WTC11 (cell line): ENCODE measurements around the gene COL1A1. TPM values are rescaled to one million over a fixed set of nuclear protein-coding genes. Genes with fewer than 3 reads are reported as not detected.

Source experiments
- ATAC-seq: fragments of 200-7000 bp; cut with Tn5 transposase; 2 replicates; pipeline ENCODE4 v1.10.0; 2021; ENCODE audit warnings: mild to moderate bottlenecking, moderate library complexity
- CTCF ChIA-PET: fragments of 300-600 bp; sonication (Branson Sonifier 250); formaldehyde crosslinking; loops from one replicate; lab custom pipeline; 2021; ENCODE audit warnings: antibody characterized with exemption; lab: Charles Lee
- POLR2A ChIA-PET: fragments of 350-600 bp; sonication (Branson Sonifier 250); formaldehyde crosslinking; loops from one replicate; lab custom pipeline; 2021; ENCODE audit warnings: antibody characterized with exemption; lab: Charles Lee
- DNase-seq: peaks from one replicate; pipeline ENCODE4 v3.0.0; 2021; ENCODE audit warnings: low spot score
- H3K27ac Mint-ChIP-seq: 2 replicates; pipeline ENCODE4 v1.8.0; 2021; ENCODE audit warnings: mixed read lengths
- H3K27me3 Mint-ChIP-seq: 2 replicates; pipeline ENCODE4 v1.8.0; 2021; ENCODE audit warnings: low read depth, mild to moderate bottlenecking, moderate library complexity, mixed read lengths
- H3K36me3 Mint-ChIP-seq: 2 replicates; pipeline ENCODE4 v1.8.0; 2021; ENCODE audit warnings: mixed read lengths
- H3K4me1 Mint-ChIP-seq: 2 replicates; pipeline ENCODE4 v1.8.0; 2022; ENCODE audit warnings: mixed read lengths
- H3K4me3 Mint-ChIP-seq: 2 replicates; pipeline ENCODE4 v1.8.0; 2021; ENCODE audit warnings: mild to moderate bottlenecking, moderate library complexity, mixed read lengths
- H3K9me3 Mint-ChIP-seq: 2 replicates; pipeline ENCODE4 v1.8.0; 2021; ENCODE audit warnings: mixed read lengths
- CREM ChIP-seq: sonication (generic); formaldehyde crosslinking; IDR thresholded peaks from 2 replicates; pipeline ENCODE4 v1.8.1; 2022; ENCODE audit warnings: mild to moderate bottlenecking, missing genetic modification reagents, moderate library complexity
- E2F4 ChIP-seq: sonication (generic); formaldehyde crosslinking; IDR thresholded peaks from 2 replicates; pipeline ENCODE4 v1.8.1; 2022; ENCODE audit warnings: low read depth, mild to moderate bottlenecking, moderate library complexity, missing genetic modification reagents, borderline replicate concordance
- ELF4 ChIP-seq: sonication (generic); formaldehyde crosslinking; IDR thresholded peaks from 2 replicates; pipeline ENCODE4 v1.8.1; 2022; ENCODE audit warnings: low read depth, mild to moderate bottlenecking, moderate library complexity, missing genetic modification reagents
- ERG ChIP-seq: fragments of 250-450 bp; sonication (Bioruptor Pico); IDR thresholded peaks from 2 replicates; pipeline ENCODE4 v1.8.0; 2021; ENCODE audit warnings: mild to moderate bottlenecking
- FOXK1 ChIP-seq: sonication (generic); formaldehyde crosslinking; IDR thresholded peaks from 2 replicates; pipeline ENCODE4 v1.8.0; 2022; ENCODE audit warnings: mild to moderate bottlenecking, moderate library complexity, missing genetic modification reagents
- GABPB1 ChIP-seq: sonication (generic); formaldehyde crosslinking; IDR thresholded peaks from 2 replicates; pipeline ENCODE4 v1.8.1; 2023; ENCODE audit warnings: mild to moderate bottlenecking, missing genetic modification reagents
- GTF2I ChIP-seq: fragments of 250-450 bp; sonication (Bioruptor Pico); conservative IDR thresholded peaks from 2 replicates; pipeline ENCODE4 v1.4.0; 2021; ENCODE audit warnings: mild to moderate bottlenecking
- IRF2 ChIP-seq: sonication (generic); formaldehyde crosslinking; IDR thresholded peaks from 2 replicates; pipeline ENCODE4 v1.8.0; 2022; ENCODE audit warnings: low read depth, missing genetic modification reagents, borderline replicate concordance
- JUN ChIP-seq: sonication (generic); formaldehyde crosslinking; IDR thresholded peaks from 2 replicates; pipeline ENCODE4 v1.8.0; 2023; ENCODE audit warnings: mild to moderate bottlenecking, missing genetic modification reagents
- NFE2L1 ChIP-seq: sonication (generic); formaldehyde crosslinking; IDR thresholded peaks from 2 replicates; pipeline ENCODE4 v1.8.1; 2023; ENCODE audit warnings: missing genetic modification reagents
- RELA ChIP-seq: sonication (generic); formaldehyde crosslinking; IDR thresholded peaks from 2 replicates; pipeline ENCODE4 v1.8.1; 2022; ENCODE audit warnings: missing genetic modification reagents, mild to moderate bottlenecking, borderline replicate concordance
- ZNF121 ChIP-seq: sonication (generic); formaldehyde crosslinking; IDR thresholded peaks from 2 replicates; pipeline ENCODE4 v1.8.0; 2023; ENCODE audit warnings: missing genetic modification reagents
- ZNF396 ChIP-seq: fragments of 250-450 bp; sonication (Bioruptor Pico); IDR thresholded peaks from 2 replicates; pipeline ENCODE4 v1.8.0; 2021; ENCODE audit warnings: mild to moderate bottlenecking, moderate library complexity, borderline replicate concordance
- total RNA-seq: library from RNA; stranded (reverse); gene quantifications from 3 replicates; pipeline ENCODE4 v1.2.3, GENCODE V29; 2021
- TF ChIP-seq, protein P1 (sequence below): sonication (generic); formaldehyde crosslinking; IDR thresholded peaks from 2 replicates; pipeline ENCODE4 v1.8.1; 2023; ENCODE audit warnings: mild to moderate bottlenecking, missing genetic modification reagents
- TF ChIP-seq, protein P2 (sequence below): sonication (generic); formaldehyde crosslinking; IDR thresholded peaks from 2 replicates; pipeline ENCODE4 v1.8.0; 2022; ENCODE audit warnings: mild to moderate bottlenecking, missing genetic modification reagents
- TF ChIP-seq, protein P3 (sequence below): sonication (generic); formaldehyde crosslinking; conservative IDR thresholded peaks from 2 replicates; pipeline ENCODE4 v1.8.1; 2022; ENCODE audit warnings: mild to moderate bottlenecking, missing genetic modification reagents

The COL1A1 gene
- total RNA-seq, 1 experiment from 2014 or later: 52.1 TPM

- H3K27me3 Mint-ChIP-seq: no peaks in the 10 kb centered on the region
- H3K27ac Mint-ChIP-seq: no peak overlapping the region; the same call in 1 of the 2 replicates
- peaks cover 13% of the 10 kb centered on the region for H3K4me1 Mint-ChIP-seq
- POLR2A ChIA-PET: no interaction called here
- H3K9me3 Mint-ChIP-seq: no peaks in the 10 kb centered on the region
- no peaks in the 10 kb centered on the region for H3K36me3 Mint-ChIP-seq
- no peak for DNase-seq
- H3K4me3 Mint-ChIP-seq: no peak overlapping the region
- ATAC-seq: no peak
- TF ChIP-seq ZNF396 (CRISPR knock-in tag): no peak
- no peak for TF ChIP-seq CREM (CRISPR knock-in tag)
- TF ChIP-seq IRF2: no peak
- TF ChIP-seq RELA: no peak
- CTCF ChIA-PET: interaction anchor here (1.6 kb wide), 1 partner anchor 102 kb away, joined by 4 read pairs; the partner anchor contains the start of gene TMEM92
Observed at GRCh38 chr17:50171371-50172071, 29.9 kb downstream of the COL1A1 start.

GRCh38 chr17:50170662-50171370 lies 30.6 kb downstream of the COL1A1 start:
- no peak for TF ChIP-seq NFE2L1 (CRISPR knock-in tag)
- no peak for TF ChIP-seq FOXK1 (CRISPR knock-in tag)
- no peak for TF ChIP-seq E2F4
- no peak for TF ChIP-seq ERG (CRISPR knock-in tag)
- TF ChIP-seq GTF2I (CRISPR knock-in tag): no peak
- TF ChIP-seq GABPB1: no peak
- TF ChIP-seq, protein P1, sequence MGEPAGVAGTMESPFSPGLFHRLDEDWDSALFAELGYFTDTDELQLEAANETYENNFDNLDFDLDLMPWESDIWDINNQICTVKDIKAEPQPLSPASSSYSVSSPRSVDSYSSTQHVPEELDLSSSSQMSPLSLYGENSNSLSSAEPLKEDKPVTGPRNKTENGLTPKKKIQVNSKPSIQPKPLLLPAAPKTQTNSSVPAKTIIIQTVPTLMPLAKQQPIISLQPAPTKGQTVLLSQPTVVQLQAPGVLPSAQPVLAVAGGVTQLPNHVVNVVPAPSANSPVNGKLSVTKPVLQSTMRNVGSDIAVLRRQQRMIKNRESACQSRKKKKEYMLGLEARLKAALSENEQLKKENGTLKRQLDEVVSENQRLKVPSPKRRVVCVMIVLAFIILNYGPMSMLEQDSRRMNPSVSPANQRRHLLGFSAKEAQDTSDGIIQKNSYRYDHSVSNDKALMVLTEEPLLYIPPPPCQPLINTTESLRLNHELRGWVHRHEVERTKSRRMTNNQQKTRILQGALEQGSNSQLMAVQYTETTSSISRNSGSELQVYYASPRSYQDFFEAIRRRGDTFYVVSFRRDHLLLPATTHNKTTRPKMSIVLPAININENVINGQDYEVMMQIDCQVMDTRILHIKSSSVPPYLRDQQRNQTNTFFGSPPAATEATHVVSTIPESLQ: no peak
- 0 out of 2 replicates have a peak, but pooled peaks have one; percentile 20 for TF ChIP-seq ZNF121

DNA sequence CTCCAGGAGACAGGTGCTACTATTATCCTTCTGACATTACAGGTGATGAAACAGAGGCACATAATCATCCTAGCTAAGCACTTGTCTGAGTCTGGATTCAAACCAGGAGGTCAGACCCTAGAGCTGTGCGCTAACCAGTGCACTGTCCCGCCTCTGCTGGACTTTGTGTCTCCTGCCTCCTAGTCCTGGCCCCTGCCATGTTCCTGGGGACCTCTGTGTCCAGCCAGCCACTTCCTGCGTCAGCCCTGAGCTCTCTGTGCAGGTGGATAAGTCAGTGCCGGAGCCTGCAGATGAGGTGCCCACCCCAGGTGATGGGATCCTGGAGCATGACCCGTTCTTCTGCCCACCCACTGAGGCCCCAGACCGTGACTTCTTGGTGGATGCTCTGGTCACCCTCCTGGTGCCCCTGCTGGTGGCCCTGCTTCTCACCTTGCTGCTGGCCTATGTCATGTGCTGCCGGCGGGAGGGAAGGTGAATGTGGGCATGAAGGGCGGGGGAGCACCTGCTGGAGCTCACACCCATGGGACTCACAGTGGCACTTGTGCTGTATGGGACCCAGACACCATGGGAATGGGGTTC lies 31.5 kb downstream of the COL1A1 start:
- ATAC-seq (no peak), DNase-seq (no peak)
- no peaks in the 10 kb centered on the region for H3K27me3 Mint-ChIP-seq
- TF ChIP-seq, protein P2, sequence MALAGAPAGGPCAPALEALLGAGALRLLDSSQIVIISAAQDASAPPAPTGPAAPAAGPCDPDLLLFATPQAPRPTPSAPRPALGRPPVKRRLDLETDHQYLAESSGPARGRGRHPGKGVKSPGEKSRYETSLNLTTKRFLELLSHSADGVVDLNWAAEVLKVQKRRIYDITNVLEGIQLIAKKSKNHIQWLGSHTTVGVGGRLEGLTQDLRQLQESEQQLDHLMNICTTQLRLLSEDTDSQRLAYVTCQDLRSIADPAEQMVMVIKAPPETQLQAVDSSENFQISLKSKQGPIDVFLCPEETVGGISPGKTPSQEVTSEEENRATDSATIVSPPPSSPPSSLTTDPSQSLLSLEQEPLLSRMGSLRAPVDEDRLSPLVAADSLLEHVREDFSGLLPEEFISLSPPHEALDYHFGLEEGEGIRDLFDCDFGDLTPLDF (CRISPR knock-in tag): no peak
- TF ChIP-seq JUN (CRISPR knock-in tag): no peak
- TF ChIP-seq ELF4 (CRISPR knock-in tag): no peak
- TF ChIP-seq, protein P3, sequence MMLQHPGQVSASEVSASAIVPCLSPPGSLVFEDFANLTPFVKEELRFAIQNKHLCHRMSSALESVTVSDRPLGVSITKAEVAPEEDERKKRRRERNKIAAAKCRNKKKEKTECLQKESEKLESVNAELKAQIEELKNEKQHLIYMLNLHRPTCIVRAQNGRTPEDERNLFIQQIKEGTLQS: no peak
- no peak overlapping the region for H3K4me3 Mint-ChIP-seq
- ChIA-PET POLR2A (interaction anchor here (0.9 kb wide), 1 partner anchor 8 kb away, joined by 3 read pairs; no protein-coding TSS in a partner anchor), CTCF (interaction anchor here (0.5 to 4.1 kb wide), 66 partner anchors 8 to 1565 kb away, joined by 3 to 66 read pairs (median 5); partner anchors contain the start of genes COL1A1, EME1, LRRC59 and MRPL27)
- H3K4me1 Mint-ChIP-seq: peaks cover 13% of the 10 kb centered on the region
- H3K27ac Mint-ChIP-seq: no peak overlapping the region
- no peaks in the 10 kb centered on the region for H3K36me3 Mint-ChIP-seq
- no peaks in the 10 kb centered on the region for H3K9me3 Mint-ChIP-seq

More at GRCh38 chr17:50170662-50171370, 30.6 kb downstream of the COL1A1 start:
- Mint-ChIP-seq H3K4me1 (peaks cover 13% of the 10 kb centered on the region), H3K9me3 (no peaks in the 10 kb centered on the region), H3K36me3 (no peaks in the 10 kb centered on the region), H3K27me3 (no peaks in the 10 kb centered on the region), H3K4me3 (no peak overlapping the region), H3K27ac (no peak overlapping the region; the same call in 1 of the 2 replicates)
- DNase-seq (no peak), ATAC-seq (no peak)
- POLR2A ChIA-PET: no interaction called here
- CTCF ChIA-PET: interaction anchor here (1.8 to 4.1 kb wide), 7 partner anchors 7 to 309 kb away, joined by 5 to 66 read pairs (median 45); partner anchors contain the start of genes COL1A1 and TMEM92
